K562 (cell line): Measurements from ENCODE around the gene LOXL3. TPM values are rescaled to one million over a fixed set of nuclear protein-coding genes. Genes with fewer than 3 reads are reported as not detected.

Experiments
- ELF1 ChIP-seq: fragments of 200-800 bp; sonication (Bioruptor generic); IDR thresholded peaks from 2 replicates; pipeline ENCODE4 v1.6.1; 2016; ENCODE audit warnings: missing genetic modification characterization, missing compliant biosample characterization
- EZH2 ChIP-seq: IDR thresholded peaks from 2 replicates; pipeline ENCODE4 v1.6.1; 2012; ENCODE audit warnings: low read depth, mild to moderate bottlenecking, inconsistent platforms, low read length, borderline replicate concordance
- FOXK2 ChIP-seq, 2 experiments: fragments of 450-650 bp; IDR thresholded peaks in 1 of 2; conservative IDR thresholded peaks in 1 of 2; 2 replicates each; pipeline ENCODE4 v1.6.1; 2016; ENCODE audit warnings: low read depth in 2 of 2, mild to moderate bottlenecking in 1 of 2
- FUS ChIP-seq: fragments of 200-400 bp; formaldehyde crosslinking; optimal IDR thresholded peaks from 2 replicates; pipeline ENCODE3; 2017; ENCODE audit warnings: low read depth, low read length
- HEY1 ChIP-seq: fragments of 250-450 bp; sonication (Bioruptor Pico); IDR thresholded peaks from 2 replicates; pipeline ENCODE4 v1.5.0; 2020; ENCODE audit warnings: mild to moderate bottlenecking, moderate library complexity, borderline replicate concordance
- KDM5B ChIP-seq: fragments of 200-600 bp; sonication (generic); IDR thresholded peaks from 2 replicates; pipeline ENCODE4 v1.6.1; 2012; ENCODE audit warnings: low read depth, mild to moderate bottlenecking, moderate library complexity, low read length, control low read depth, inconsistent platforms; ENCODE audit not compliant: insufficient replicate concordance
- NFATC3 ChIP-seq: fragments of 450-650 bp; IDR thresholded peaks from 2 replicates; pipeline ENCODE4 v1.6.1; 2017; ENCODE audit warnings: mild to moderate bottlenecking
- SFPQ ChIP-seq: fragments of 200-400 bp; formaldehyde crosslinking; IDR thresholded peaks from 2 replicates; pipeline ENCODE4 v1.6.1; 2017; ENCODE audit warnings: mild to moderate bottlenecking, low read depth, low read length, moderate library complexity
- SMARCB1 ChIP-seq: IDR thresholded peaks from 2 replicates; pipeline ENCODE4 v1.6.1; 2011; ENCODE audit warnings: improper control_type of control experiment, low read depth; ENCODE audit not compliant: insufficient read length
- STAT5A ChIP-seq: IDR thresholded peaks from 2 replicates; pipeline ENCODE4 v1.6.1; 2012; ENCODE audit warnings: low read length, inconsistent platforms, borderline replicate concordance
- STAT5B ChIP-seq: fragments of 250-450 bp; sonication (Bioruptor Pico); IDR thresholded peaks from 2 replicates; pipeline ENCODE4 v1.8.0; 2021; ENCODE audit warnings: mild to moderate bottlenecking, inconsistent platforms
- TAF15 ChIP-seq: fragments of 200-400 bp; formaldehyde crosslinking; IDR thresholded peaks from 2 replicates; pipeline ENCODE4 v1.6.1; 2017; ENCODE audit warnings: mild to moderate bottlenecking, low read depth, low read length, moderate library complexity
- XRCC3 ChIP-seq: fragments of 450-650 bp; IDR thresholded peaks from 2 replicates; pipeline ENCODE4 v1.6.1; 2017; ENCODE audit warnings: mild to moderate bottlenecking, moderate library complexity
- ZBTB12 ChIP-seq: fragments of 250-450 bp; sonication (Bioruptor Pico); IDR thresholded peaks from 2 replicates; pipeline ENCODE4 v1.4.0; 2020
- ZBTB34 ChIP-seq: fragments of 250-450 bp; sonication (Bioruptor Pico); IDR thresholded peaks from 2 replicates; pipeline ENCODE4 v1.8.0; 2021; ENCODE audit warnings: mild to moderate bottlenecking, moderate library complexity
- ZBTB9 ChIP-seq: fragments of 450-650 bp; formaldehyde crosslinking; IDR thresholded peaks from 2 replicates; pipeline ENCODE4 v1.4.0; 2020; ENCODE audit warnings: mild to moderate bottlenecking, moderate library complexity
- ZNF124 ChIP-seq: sonication (generic); formaldehyde crosslinking; IDR thresholded peaks from 2 replicates; pipeline ENCODE4 v1.8.1; 2022; ENCODE audit warnings: missing genetic modification reagents
- ZNF175 ChIP-seq: fragments of 200-800 bp; sonication (Bioruptor generic); IDR thresholded peaks from 2 replicates; pipeline ENCODE4 v1.6.1; 2016; ENCODE audit warnings: low read depth, mild to moderate bottlenecking, missing genetic modification characterization, missing compliant biosample characterization
- ZNF780A ChIP-seq: fragments of 250-450 bp; sonication (Bioruptor Pico); IDR thresholded peaks from 2 replicates; pipeline ENCODE4 v1.5.0; 2021; ENCODE audit warnings: mild to moderate bottlenecking
- polyA plus RNA-seq, 8 experiments: library from polyadenylated mRNA; depleted of rRNA in 4 of 8; stranded (reverse) in 5 of 8; unstranded in 3 of 8; fragments of >200 nt; fragmentation: Nextera tagmentation in 2 of 8; fragmentation: Illumina TruSeq in 1 of 8; extraction: Ambion mirVana in 2 of 8; extraction: Trizol in 1 of 8; gene quantifications; 2 replicates each; pipeline versions ENCODE4 v1.2.1 to v1.2.3, GENCODE V29; 2011 to 2014; ENCODE audit warnings: inconsistent platforms in 1 of 8, missing spikeins in 1 of 8
- total RNA-seq, 7 experiments: library from RNA; depleted of rRNA in 6 of 7; stranded (reverse); fragments of >200 nt in 6 of 7; fragmentation: Illumina TruSeq in 2 of 7; extraction: Trizol in 2 of 7; gene quantifications; 2 replicates each; pipeline versions ENCODE4 v1.2.1 to v1.2.3, GENCODE V29; 2011 to 2021; ENCODE audit warnings: low replicate concordance in 1 of 7

Gene LOXL3
- total and polyA plus RNA-seq, 9 of the 15 experiments (the other 6 are each of a cell fraction or from before 2014, with no cell fraction given), result 0.22 to 0.99 (median 0.31) TPM

- TF ChIP-seq XRCC3 (no peak), ZNF175 (no peak), ZBTB9 (CRISPR knock-in tag) (no peak; the same call in 1 of the 2 replicates), STAT5A (no peak), NFATC3 (no peak), EZH2 (no peak), TAF15 (no peak), KDM5B (peak; percentile 59), FOXK2 (conservative IDR thresholded peaks at IDR 0.05 in 1 of 2, IDR thresholded peaks at IDR 0.05 in 1 of 2; ENCODE audit: low read depth in 2 of 2) (peak; percentile 22 to 57; a peak in 2 of 4 replicates), FUS (no peak), SFPQ (no peak), HEY1 (no peak), ZNF124 (CRISPR knock-in tag) (no peak), ZBTB34 (CRISPR knock-in tag) (no peak), ZNF780A (CRISPR knock-in tag) (no peak), ZBTB12 (no peak), SMARCB1 (no peak), STAT5B (CRISPR knock-in tag) (no peak), ELF1 (tag) (peak; percentile 92)
Measured at GRCh38 chr2:74507145-74507925, 46.4 kb downstream of the LOXL3 start, which contains the start of gene PCGF1 (continued).
